ENCODE measurements around the gene AKAP12.
"Not testable (repeated sequence)": the region's sequence is repeated elsewhere in the genome, so short reads cannot be mapped to it uniquely, and the experiment has no call there.

The AKAP12 gene

GRCh38 chr6:151351731-151352130 is 112.0 kb downstream of the AKAP12 start:
- peaks cover 4% of the 10 kb centered on the region; the same call in 1 of the 2 replicates for H3F3A ChIP-seq (ENCODE audit: control insufficient read depth, insufficient read depth)
- H3K79me2 ChIP-seq (ENCODE audit: control insufficient read depth, low read length): no peaks in the 10 kb centered on the region
- H4K20me1 ChIP-seq (ENCODE audit: control insufficient read depth, insufficient read depth, low read depth, low read length): no peaks in the 10 kb centered on the region
- H3K36me3 ChIP-seq (ENCODE audit: control insufficient read depth, low read length): no peaks in the 10 kb centered on the region
- H3K27me3 ChIP-seq (ENCODE audit: control insufficient read depth, low read length): no peaks in the 10 kb centered on the region
- H3K4me3 ChIP-seq (ENCODE audit: low read length): no peak overlapping the region
- no peak overlapping the region for H3K4me2 ChIP-seq (ENCODE audit: low read length)
- TF ChIP-seq EZH2phosphoT487 (IDR thresholded peaks at IDR 0.05; ENCODE audit: borderline replicate concordance, low read length): no peak
- TF ChIP-seq, protein P1, sequence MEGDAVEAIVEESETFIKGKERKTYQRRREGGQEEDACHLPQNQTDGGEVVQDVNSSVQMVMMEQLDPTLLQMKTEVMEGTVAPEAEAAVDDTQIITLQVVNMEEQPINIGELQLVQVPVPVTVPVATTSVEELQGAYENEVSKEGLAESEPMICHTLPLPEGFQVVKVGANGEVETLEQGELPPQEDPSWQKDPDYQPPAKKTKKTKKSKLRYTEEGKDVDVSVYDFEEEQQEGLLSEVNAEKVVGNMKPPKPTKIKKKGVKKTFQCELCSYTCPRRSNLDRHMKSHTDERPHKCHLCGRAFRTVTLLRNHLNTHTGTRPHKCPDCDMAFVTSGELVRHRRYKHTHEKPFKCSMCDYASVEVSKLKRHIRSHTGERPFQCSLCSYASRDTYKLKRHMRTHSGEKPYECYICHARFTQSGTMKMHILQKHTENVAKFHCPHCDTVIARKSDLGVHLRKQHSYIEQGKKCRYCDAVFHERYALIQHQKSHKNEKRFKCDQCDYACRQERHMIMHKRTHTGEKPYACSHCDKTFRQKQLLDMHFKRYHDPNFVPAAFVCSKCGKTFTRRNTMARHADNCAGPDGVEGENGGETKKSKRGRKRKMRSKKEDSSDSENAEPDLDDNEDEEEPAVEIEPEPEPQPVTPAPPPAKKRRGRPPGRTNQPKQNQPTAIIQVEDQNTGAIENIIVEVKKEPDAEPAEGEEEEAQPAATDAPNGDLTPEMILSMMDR (IDR thresholded peaks at IDR 0.05; ENCODE audit: low read depth, low read length, poor library complexity, severe bottlenecking): no peak
- no peak overlapping the region for H3K27ac ChIP-seq (ENCODE audit: low read depth, low read length)
- no peaks in the 10 kb centered on the region for H3K4me1 ChIP-seq (ENCODE audit: control insufficient read depth, low read length)
- H3K9me3 ChIP-seq (ENCODE audit: control insufficient read depth, insufficient read depth, low read length): no peaks in the 10 kb centered on the region
- H3K9me2 ChIP-seq (replicated peaks; ENCODE audit: control insufficient read depth, low read length): no peaks in the 10 kb centered on the region

- no peaks in the 10 kb centered on the region for H3K36me3 ChIP-seq (ENCODE audit: control insufficient read depth, low read length)
- no peaks in the 10 kb centered on the region for H3K79me2 ChIP-seq (ENCODE audit: control insufficient read depth, low read length)
Measured at GRCh38 chr6:151352410-151353396, 112.9 kb downstream of the AKAP12 start.

GRCh38 chr6:151353795-151354194 is 114.0 kb downstream of the AKAP12 start:
- no peaks in the 10 kb centered on the region for H3K9me3 ChIP-seq (ENCODE audit: control insufficient read depth, insufficient read depth, low read length)
- no peaks in the 10 kb centered on the region for H4K20me1 ChIP-seq (ENCODE audit: control insufficient read depth, insufficient read depth, low read depth, low read length)
- H3K27ac ChIP-seq (ENCODE audit: low read depth, low read length): no peak overlapping the region
- no peaks in the 10 kb centered on the region for H3K27me3 ChIP-seq (ENCODE audit: control insufficient read depth, low read length)
- H3K79me2 ChIP-seq (ENCODE audit: control insufficient read depth, low read length): no peaks in the 10 kb centered on the region
- H3K9me2 ChIP-seq (replicated peaks; ENCODE audit: control insufficient read depth, low read length): no peaks in the 10 kb centered on the region
- H3K36me3 ChIP-seq (ENCODE audit: control insufficient read depth, low read length): 0 out of 2 replicates have a peak, but pooled peaks cover 4% of the 10 kb centered on the region
- H3K4me2 ChIP-seq (ENCODE audit: low read length): no peak overlapping the region
- no peak overlapping the region for H3K4me3 ChIP-seq (ENCODE audit: low read length)
- TF ChIP-seq, protein P1 (IDR thresholded peaks at IDR 0.05; ENCODE audit: low read depth, low read length, poor library complexity, severe bottlenecking): no peak
- TF ChIP-seq EZH2phosphoT487 (IDR thresholded peaks at IDR 0.05; ENCODE audit: borderline replicate concordance, low read length): no peak
- H3F3A ChIP-seq (ENCODE audit: control insufficient read depth, insufficient read depth): peaks cover 5% of the 10 kb centered on the region; the same call in 1 of the 2 replicates
- no peaks in the 10 kb centered on the region for H3K4me1 ChIP-seq (ENCODE audit: control insufficient read depth, low read length)

More at GRCh38 chr6:151352410-151353396, 112.9 kb downstream of the AKAP12 start:
- H3K27me3 ChIP-seq (ENCODE audit: control insufficient read depth, low read length): no peaks in the 10 kb centered on the region
- H3K9me3 ChIP-seq (ENCODE audit: control insufficient read depth, insufficient read depth, low read length): no peaks in the 10 kb centered on the region
- H3K9me2 ChIP-seq (replicated peaks; ENCODE audit: control insufficient read depth, low read length): no peaks in the 10 kb centered on the region
- peaks cover 5% of the 10 kb centered on the region; the same call in 1 of the 2 replicates for H3F3A ChIP-seq (ENCODE audit: control insufficient read depth, insufficient read depth)
- H3K4me2 ChIP-seq (ENCODE audit: low read length): no peak overlapping the region
- H3K4me3 ChIP-seq (ENCODE audit: low read length): no peak overlapping the region
- H3K4me1 ChIP-seq (ENCODE audit: control insufficient read depth, low read length): no peaks in the 10 kb centered on the region
- H4K20me1 ChIP-seq (ENCODE audit: control insufficient read depth, insufficient read depth, low read depth, low read length): no peaks in the 10 kb centered on the region
- TF ChIP-seq, protein P1 (IDR thresholded peaks at IDR 0.05; ENCODE audit: low read depth, low read length, poor library complexity, severe bottlenecking): no peak
- TF ChIP-seq EZH2phosphoT487 (IDR thresholded peaks at IDR 0.05; ENCODE audit: borderline replicate concordance, low read length): no peak
- H3K27ac ChIP-seq (ENCODE audit: low read depth, low read length): no peak overlapping the region

GRCh38 chr6:151356983-151357382 is 117.2 kb downstream of the AKAP12 start:
- H3K4me3 ChIP-seq (ENCODE audit: low read length); H4K20me1 ChIP-seq (ENCODE audit: control insufficient read depth, insufficient read depth, low read depth, low read length); H3F3A ChIP-seq (ENCODE audit: control insufficient read depth, insufficient read depth); H3K27me3 ChIP-seq (ENCODE audit: control insufficient read depth, low read length); H3K27ac ChIP-seq (ENCODE audit: low read depth, low read length); H3K9me2 ChIP-seq (replicated peaks; ENCODE audit: control insufficient read depth, low read length); H3K9me3 ChIP-seq (ENCODE audit: control insufficient read depth, insufficient read depth, low read length); H3K79me2 ChIP-seq (ENCODE audit: control insufficient read depth, low read length); H3K4me1 ChIP-seq (ENCODE audit: control insufficient read depth, low read length); H3K4me2 ChIP-seq (ENCODE audit: low read length): not testable (repeated sequence)
- peaks cover 18% of the 10 kb centered on the region for H3K36me3 ChIP-seq (ENCODE audit: control insufficient read depth, low read length)

All from DOHH2 (cell line).